Smooth muscle cell of the umbilical artery (primary cell): ENCODE measurements around the gene ARHGEF5. TPM values are rescaled to one million over a fixed set of nuclear protein-coding genes. Genes with fewer than 3 reads are reported as not detected.

ENCODE experiments used
- total RNA-seq: library from RNA; depleted of rRNA; stranded (reverse); fragments of >200 nt; gene quantifications from 2 replicates; pipeline ENCODE4 v1.2.3, GENCODE V29; 2014

ARHGEF5 gene
- 0.23 and 0.89 TPM in 2 replicates for total RNA-seq

GRCh38 chr7:144355176-144355822, at the start of gene ARHGEF5:
Gene ARHGEF5, plus strand, starts transcription at chr7:144355402. Its CDS starts 7,268 bp downstream, at chr7:144362670.

GRCh38 chr7:144311872-144312469, 43.2 kb upstream of the ARHGEF5 start, which contains the start of gene OR2A1:
Gene OR2A1, plus strand, starts transcription at chr7:144312419. Its CDS starts 5,706 bp downstream, at chr7:144318125.

DNA sequence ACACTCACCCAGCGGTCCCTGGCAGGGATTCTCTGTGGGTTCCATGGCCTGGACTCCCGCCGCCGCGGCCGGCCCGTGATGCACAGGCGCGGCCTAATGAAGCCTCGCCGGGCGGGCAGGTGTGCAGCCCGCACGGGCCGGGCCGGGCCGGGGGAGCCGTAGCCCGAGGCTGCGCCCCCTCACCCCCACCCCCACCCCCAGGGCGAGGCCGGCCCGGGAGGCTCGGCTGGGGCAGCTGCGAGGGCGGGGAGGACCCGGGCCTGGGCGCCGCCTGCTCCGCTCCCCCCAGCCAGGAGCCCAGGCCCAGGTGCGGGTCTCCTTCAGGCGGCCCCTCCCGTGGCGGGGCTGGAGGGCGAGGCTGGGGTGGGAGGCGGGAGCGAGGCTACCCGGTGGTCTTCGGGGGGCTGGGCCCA, 48.5 kb downstream of the ARHGEF5 start, which contains the start of gene NOBOX:
Gene NOBOX (minus strand): TSS at position 45 of the 413 bp plus-strand sequence.

Other genes starting within 250 kb of the ARHGEF5 start
- not detected in 2 replicates for gene OR2A2, start 245.8 kb upstream of the ARHGEF5 start, total RNA-seq
- not detected in 2 replicates for gene OR2A14, start 232.2 kb upstream of the ARHGEF5 start, total RNA-seq
- gene CTAGE4, start 171.9 kb upstream of the ARHGEF5 start, total RNA-seq: not detected in 2 replicates
- gene ARHGEF35, start 159.6 kb upstream of the ARHGEF5 start, total RNA-seq: 0.37 and 0.59 TPM in 2 replicates
- under 0.01 TPM in 1 of 2 replicates, not detected in the other for gene OR2A42, start 115.8 kb upstream of the ARHGEF5 start, total RNA-seq
- not detected in 2 replicates for gene OR2A7, start 90.6 kb upstream of the ARHGEF5 start, total RNA-seq
- gene CTAGE8, start 86.1 kb upstream of the ARHGEF5 start, total RNA-seq: 0.09 TPM in 1 of 2 replicates, not detected in the other
- gene OR2A1, start 43.0 kb upstream of the ARHGEF5 start, total RNA-seq: under 0.01 TPM in 1 of 2 replicates, not detected in the other
- not detected in 2 replicates for gene NOBOX, start 48.3 kb downstream of the ARHGEF5 start, total RNA-seq